ENCODE results near the gene TPGS2. TPM values are rescaled to one million over a fixed set of nuclear protein-coding genes. Genes with fewer than 3 reads are reported as not detected.

TPGS2 gene
- total RNA-seq, 1 donor from 2014 or later, result 93.5 TPM

DNA sequence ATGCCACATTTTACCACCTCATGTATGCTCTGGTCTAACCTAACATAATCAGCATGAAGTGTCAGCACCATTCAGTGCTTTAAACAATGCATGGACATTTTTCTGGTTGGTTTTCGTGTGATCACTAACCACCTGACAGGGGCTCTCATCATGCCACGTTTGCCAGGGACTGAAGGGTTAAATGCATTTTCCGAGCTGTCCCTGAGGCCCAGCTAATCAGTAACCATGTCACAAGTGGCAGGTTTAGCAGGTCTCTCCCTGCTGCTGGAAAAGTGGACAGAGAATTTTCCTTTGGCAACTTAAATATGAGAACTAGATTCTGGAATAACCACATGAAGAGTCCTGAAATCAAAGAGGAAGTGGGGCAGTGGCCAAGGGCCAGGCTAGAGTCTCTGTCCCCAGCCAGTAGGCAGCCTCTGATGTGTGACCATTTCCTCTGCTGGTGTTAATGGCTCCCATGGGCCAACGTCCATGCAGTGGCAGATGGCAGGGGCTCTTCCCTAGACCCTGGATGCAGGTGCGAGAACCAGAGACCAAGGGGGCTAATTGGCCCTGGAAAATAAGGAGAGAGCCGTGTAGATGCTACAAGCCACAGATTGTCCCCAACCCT is 69.5 kb downstream of the TPGS2 start:
- Mint-ChIP-seq H3K27me3 (ENCODE audit: low read depth) (no peaks in the 10 kb centered on the region), H3K27ac (no peak overlapping the region), H3K4me1 (peaks cover 4% of the 10 kb centered on the region), H3K36me3 (peaks cover 5% of the 10 kb centered on the region), H3K9me3 (no peaks in the 10 kb centered on the region), H3K4me3 (no peak overlapping the region)
- DNase-seq (ENCODE audit: low spot score in 2 of 2, unreplicated experiment in 2 of 2), result no peak
- TF ChIP-seq, protein P1, sequence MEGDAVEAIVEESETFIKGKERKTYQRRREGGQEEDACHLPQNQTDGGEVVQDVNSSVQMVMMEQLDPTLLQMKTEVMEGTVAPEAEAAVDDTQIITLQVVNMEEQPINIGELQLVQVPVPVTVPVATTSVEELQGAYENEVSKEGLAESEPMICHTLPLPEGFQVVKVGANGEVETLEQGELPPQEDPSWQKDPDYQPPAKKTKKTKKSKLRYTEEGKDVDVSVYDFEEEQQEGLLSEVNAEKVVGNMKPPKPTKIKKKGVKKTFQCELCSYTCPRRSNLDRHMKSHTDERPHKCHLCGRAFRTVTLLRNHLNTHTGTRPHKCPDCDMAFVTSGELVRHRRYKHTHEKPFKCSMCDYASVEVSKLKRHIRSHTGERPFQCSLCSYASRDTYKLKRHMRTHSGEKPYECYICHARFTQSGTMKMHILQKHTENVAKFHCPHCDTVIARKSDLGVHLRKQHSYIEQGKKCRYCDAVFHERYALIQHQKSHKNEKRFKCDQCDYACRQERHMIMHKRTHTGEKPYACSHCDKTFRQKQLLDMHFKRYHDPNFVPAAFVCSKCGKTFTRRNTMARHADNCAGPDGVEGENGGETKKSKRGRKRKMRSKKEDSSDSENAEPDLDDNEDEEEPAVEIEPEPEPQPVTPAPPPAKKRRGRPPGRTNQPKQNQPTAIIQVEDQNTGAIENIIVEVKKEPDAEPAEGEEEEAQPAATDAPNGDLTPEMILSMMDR (IDR thresholded peaks at IDR 0.05; ENCODE audit: unreplicated experiment), result no peak

DNA sequence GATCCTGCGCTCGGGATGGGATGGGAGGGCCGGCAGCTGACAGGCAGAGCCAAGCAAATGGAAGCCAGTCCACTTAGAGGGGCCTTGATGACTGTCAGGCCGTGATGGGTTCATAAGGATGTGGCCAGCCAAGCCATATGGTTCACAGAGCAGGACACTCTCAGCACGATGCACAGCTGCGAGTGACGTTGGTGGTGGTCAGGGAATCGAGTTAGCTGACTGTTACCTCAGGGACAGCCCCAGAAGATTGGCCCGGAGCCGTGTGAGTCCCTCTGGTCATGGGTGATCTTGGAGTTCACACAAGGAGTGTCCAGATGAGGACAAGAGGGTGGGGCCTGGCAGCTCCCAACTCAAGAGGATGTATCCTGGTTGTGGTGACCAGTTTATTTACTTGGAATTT is 70.2 kb downstream of the TPGS2 start:
- H3K4me1 Mint-ChIP-seq, result peaks cover 5% of the 10 kb centered on the region
- no peak for DNase-seq (ENCODE audit: low spot score in 2 of 2, unreplicated experiment in 2 of 2)
- no peaks in the 10 kb centered on the region for H3K27me3 Mint-ChIP-seq (ENCODE audit: low read depth)
- H3K27ac Mint-ChIP-seq, result no peak overlapping the region
- TF ChIP-seq, protein P1 (IDR thresholded peaks at IDR 0.05; ENCODE audit: unreplicated experiment), result no peak
- H3K9me3 Mint-ChIP-seq, result no peaks in the 10 kb centered on the region
- no peak overlapping the region for H3K4me3 Mint-ChIP-seq
- peaks cover 5% of the 10 kb centered on the region for H3K36me3 Mint-ChIP-seq

DNA sequence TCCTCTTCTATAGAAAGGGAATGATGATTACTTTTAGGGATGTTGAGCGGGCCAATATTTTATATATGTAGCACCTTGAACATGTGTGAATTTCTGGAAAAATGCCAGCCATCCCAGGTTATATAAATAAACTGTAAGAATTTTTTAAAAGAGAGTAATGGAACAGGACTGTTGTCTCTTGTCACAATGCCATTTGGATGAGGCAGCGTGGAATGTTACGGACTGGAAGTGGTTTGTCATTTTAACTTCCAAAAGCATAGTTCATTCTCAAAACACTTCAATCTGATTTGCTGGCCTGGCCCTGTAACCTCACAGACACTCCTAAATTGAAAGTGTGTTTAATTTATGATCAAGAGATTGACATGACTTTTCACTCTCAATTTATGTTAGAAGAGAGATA is 70.8 kb downstream of the TPGS2 start:
- Mint-ChIP-seq H3K4me1 (peaks cover 9% of the 10 kb centered on the region), H3K27ac (no peak overlapping the region)

DNA sequence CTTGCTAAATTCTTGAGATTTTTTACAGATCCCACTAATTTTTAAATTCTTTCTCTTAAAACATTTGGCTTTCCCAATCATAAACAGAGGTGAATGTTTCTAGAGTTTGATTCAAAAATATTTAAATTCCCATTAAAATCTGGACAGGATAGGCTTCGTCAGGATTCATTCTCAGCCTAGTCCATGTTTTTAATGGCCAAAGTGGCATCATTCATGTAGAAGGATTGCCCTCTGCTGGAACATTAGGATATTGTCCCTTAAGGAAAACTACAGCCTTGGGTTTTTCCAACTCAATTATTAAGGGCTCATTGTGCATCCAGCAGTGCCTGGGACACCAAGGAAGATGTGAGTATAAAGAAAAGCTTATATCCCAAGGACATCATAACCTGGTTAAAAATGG is 71.7 kb downstream of the TPGS2 start:
- TF ChIP-seq, protein P1 (IDR thresholded peaks at IDR 0.05; ENCODE audit: unreplicated experiment), result peak; percentile 70
- Mint-ChIP-seq H3K4me3 (no peak overlapping the region), H3K27ac (no peak overlapping the region), H3K4me1 (peaks cover 9% of the 10 kb centered on the region), H3K27me3 (ENCODE audit: low read depth) (no peaks in the 10 kb centered on the region), H3K9me3 (no peaks in the 10 kb centered on the region), H3K36me3 (peaks cover 2% of the 10 kb centered on the region)
- DNase-seq (ENCODE audit: low spot score in 2 of 2, unreplicated experiment in 2 of 2), result no peak

More for the DNA sequence above, 70.8 kb downstream of the TPGS2 start:
- Mint-ChIP-seq H3K36me3 (peaks cover 5% of the 10 kb centered on the region), H3K4me3 (no peak overlapping the region), H3K27me3 (ENCODE audit: low read depth) (no peaks in the 10 kb centered on the region), H3K9me3 (no peaks in the 10 kb centered on the region)
- DNase-seq (ENCODE audit: low spot score in 2 of 2, unreplicated experiment in 2 of 2), result no peak
- TF ChIP-seq, protein P1 (IDR thresholded peaks at IDR 0.05; ENCODE audit: unreplicated experiment), result no peak

DNA sequence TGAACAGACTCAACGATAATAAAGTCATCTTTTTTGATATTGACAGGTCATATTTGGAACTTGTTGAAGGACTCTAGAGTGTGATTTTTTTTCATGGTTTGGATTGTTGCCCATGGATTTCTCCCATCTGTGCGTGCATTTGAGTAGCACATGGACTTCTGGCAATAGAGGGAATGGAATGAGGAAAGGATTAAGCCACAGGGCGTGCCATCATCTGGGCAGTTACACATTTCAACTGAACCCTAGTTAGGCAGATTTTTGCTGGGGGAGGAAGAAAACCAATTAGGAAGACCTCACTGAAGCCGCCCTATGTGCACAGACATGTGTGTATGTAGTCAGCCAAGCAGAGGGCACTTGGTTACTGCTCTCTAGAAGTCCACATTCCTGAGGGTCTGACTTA is 72.6 kb downstream of the TPGS2 start:
- H3K27ac Mint-ChIP-seq, result peak overlapping the region; percentile 1
- no peak overlapping the region for H3K4me3 Mint-ChIP-seq
- no peaks in the 10 kb centered on the region for H3K27me3 Mint-ChIP-seq (ENCODE audit: low read depth)
- peaks cover 9% of the 10 kb centered on the region for H3K4me1 Mint-ChIP-seq
- DNase-seq (ENCODE audit: low spot score in 2 of 2, unreplicated experiment in 2 of 2), result no peak
- no peaks in the 10 kb centered on the region for H3K9me3 Mint-ChIP-seq
- no peaks in the 10 kb centered on the region for H3K36me3 Mint-ChIP-seq
- TF ChIP-seq, protein P1 (IDR thresholded peaks at IDR 0.05; ENCODE audit: unreplicated experiment), result no peak

Data from mesothelial cell of epicardium (in vitro differentiated cells).